NCI-H526 (cell line): ENCODE results near the gene CLEC14A.

ENCODE experiments used
- DNase-seq, 2 experiments: peaks; one replicate each; lab custom pipeline; 2025; lab: John Stamatoyannopoulos, UW

CLEC14A gene

GRCh38 chr14:38248321-38249028, 7.4 kb downstream of the CLEC14A start:
- peak in 1 of 2 experiments; percentile 10 for DNase-seq

- no peak for DNase-seq
Observed at GRCh38 chr14:38243696-38244240, 12.1 kb downstream of the CLEC14A start.

GRCh38 chr14:38238878-38239277, 17.0 kb downstream of the CLEC14A start:
- DNase-seq: no peak

- no peak for DNase-seq
Observed at GRCh38 chr14:38238332-38238731, 17.6 kb downstream of the CLEC14A start.

- DNase-seq: no peak
Observed at GRCh38 chr14:38233218-38233617, 22.7 kb downstream of the CLEC14A start.

- no peak for DNase-seq
Observed at GRCh38 chr14:38226366-38226765, 29.5 kb downstream of the CLEC14A start.

- no peak for DNase-seq
Observed at GRCh38 chr14:38225946-38226345, 29.9 kb downstream of the CLEC14A start.

- DNase-seq: no peak
Observed at GRCh38 chr14:38224338-38224737, 31.6 kb downstream of the CLEC14A start.

- DNase-seq: no peak
Observed at GRCh38 chr14:38221077-38221476, 34.8 kb downstream of the CLEC14A start.

GRCh38 chr14:38217553-38217952, 38.3 kb downstream of the CLEC14A start:
- DNase-seq: no peak

GRCh38 chr14:38213001-38213400, 42.9 kb downstream of the CLEC14A start:
- DNase-seq: no peak

GRCh38 chr14:38212111-38212510, 43.8 kb downstream of the CLEC14A start:
- no peak for DNase-seq

GRCh38 chr14:38211255-38211735, 44.6 kb downstream of the CLEC14A start:
- no peak for DNase-seq

- DNase-seq: peak in 1 of 2 experiments; percentile 26
Observed at GRCh38 chr14:38210587-38211216, 45.2 kb downstream of the CLEC14A start.

- no peak for DNase-seq
Observed at GRCh38 chr14:38209572-38210557, 46.0 kb downstream of the CLEC14A start.

GRCh38 chr14:38208618-38209562, 47.0 kb downstream of the CLEC14A start:
- peak; percentile 38 to 87 for DNase-seq

GRCh38 chr14:38207736-38208617, 47.9 kb downstream of the CLEC14A start, which contains the start of gene SSTR1:
Gene SSTR1, plus strand, starts transcription at chr14:38207904. Its CDS starts 1,486 bp downstream, at chr14:38209390.
- DNase-seq: peak; percentile 38 to 81

GRCh38 chr14:38207377-38207735, 48.5 kb downstream of the CLEC14A start:
- DNase-seq: no peak

GRCh38 chr14:38206689-38207376, 49.1 kb downstream of the CLEC14A start:
- DNase-seq: no peak
